ENCODE data around the gene CPEB4.

CPEB4 gene

GRCh38 chr5:173885475-173886010 is 2.6 kb upstream of the CPEB4 start:
- peak; percentile 72 to 83 for DNase-seq

GRCh38 chr5:173886150-173886549 is 2.0 kb upstream of the CPEB4 start:
- no peak for DNase-seq

GRCh38 chr5:173888473-173889131 is 453 bp downstream of the CPEB4 start:
- DNase-seq, result peak; percentile 39 to 63

DNA sequence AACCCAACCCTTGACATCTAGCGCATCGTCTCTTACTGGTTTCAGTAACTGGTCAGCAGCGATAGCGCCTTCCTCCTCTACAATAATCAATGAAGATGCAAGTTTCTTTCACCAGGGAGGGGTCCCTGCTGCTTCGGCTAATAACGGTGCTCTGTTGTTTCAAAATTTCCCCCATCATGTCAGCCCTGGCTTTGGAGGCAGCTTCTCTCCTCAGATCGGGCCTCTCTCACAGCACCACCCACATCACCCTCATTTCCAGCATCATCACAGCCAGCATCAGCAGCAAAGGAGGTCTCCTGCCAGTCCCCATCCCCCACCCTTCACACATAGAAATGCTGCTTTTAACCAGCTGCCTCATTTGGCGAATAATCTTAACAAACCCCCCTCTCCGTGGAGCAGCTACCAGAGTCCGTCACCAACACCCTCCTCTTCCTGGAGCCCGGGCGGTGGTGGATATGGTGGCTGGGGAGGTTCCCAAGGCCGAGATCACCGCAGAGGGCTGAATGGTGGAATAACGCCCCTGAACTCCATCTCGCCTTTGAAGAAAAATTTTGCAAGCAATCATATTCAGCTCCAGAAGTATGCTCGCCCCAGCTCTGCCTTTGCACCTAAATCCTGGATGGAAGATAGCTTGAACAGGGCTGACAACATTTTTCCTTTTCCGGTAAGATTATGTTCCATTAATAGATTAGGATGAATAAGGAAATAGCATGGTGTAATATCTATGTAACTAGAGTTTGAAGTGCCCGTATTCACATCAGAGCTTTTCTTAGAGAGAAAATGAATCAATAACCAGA is 2.2 kb downstream of the CPEB4 start:
- no peak for DNase-seq

DNA sequence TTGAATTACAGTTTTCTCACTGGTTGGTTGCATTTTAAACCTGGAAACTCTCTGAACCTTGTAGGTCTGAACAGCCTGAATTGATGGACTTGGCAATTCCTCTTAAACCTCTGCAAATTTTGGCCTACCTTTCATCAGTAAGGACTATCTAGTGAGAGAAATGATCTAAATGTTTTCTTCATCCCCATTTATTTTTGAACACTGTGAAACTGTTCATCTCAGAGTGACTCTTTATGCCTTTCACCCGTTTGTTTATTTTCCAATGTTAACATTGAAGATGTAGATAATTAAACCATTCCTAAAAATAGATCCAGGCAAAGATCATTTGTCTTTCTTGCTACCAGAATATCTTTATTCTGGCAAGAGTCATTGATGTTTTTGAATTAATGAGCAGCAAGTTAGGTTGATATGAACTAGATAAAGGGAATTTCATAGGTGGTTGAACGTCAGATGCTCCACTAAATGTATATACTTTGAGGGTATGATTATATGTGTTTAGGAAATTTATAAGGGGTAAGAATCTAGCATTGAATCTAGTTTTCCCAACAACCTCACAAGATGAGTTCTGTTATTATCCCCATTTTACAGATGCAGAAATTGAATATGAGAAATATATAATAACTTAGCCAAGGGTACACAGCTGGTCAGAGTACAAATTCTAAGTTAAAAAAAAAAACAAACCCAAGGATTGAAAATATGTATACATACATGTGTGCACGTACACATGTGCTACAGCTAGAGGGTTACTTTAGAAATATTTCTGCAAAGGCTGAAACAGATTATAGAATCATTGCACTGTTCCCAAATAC is 3.4 kb downstream of the CPEB4 start:
- no peak for DNase-seq

- DNase-seq, result no peak
These were observed 5.0 kb downstream of the CPEB4 start for GRCh38 chr5:173893192-173893561.

DNA sequence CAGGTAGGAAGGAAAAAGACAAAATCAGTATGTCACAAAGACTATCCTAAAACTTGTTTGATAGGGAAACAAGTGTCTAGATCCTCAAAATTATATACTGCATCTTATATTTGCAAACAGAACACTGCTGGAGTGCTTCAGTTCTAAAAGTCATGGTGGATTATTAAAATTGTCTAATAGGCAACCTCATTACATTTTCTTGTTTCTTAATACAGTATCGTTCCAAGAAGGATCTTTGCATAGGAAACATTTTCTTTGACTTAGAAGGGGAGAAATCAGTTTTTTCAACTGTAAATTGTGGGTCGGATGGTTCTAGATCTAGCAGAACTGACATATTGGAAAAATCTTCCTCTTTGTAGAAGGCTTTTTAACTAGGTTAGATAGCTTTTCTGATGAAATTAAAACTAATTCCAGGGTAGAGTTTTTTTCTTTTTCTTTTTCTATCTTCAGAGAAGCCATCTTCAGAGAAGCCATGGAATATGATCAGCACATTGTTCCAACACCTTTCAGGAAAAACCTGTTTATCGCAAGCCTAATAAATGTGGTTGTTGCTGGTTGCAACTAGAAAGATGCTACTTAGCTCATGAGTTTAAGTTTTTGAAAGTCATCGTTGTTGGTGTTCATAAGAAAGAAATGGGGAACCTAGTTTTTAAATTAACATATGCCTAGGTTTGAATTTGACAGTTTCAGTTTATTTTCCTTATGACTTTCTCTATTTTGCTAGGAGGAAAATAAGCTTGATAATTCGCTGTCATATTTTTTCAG is 7.4 kb downstream of the CPEB4 start:
- peak in 1 of 2 donors; percentile 48 for DNase-seq

DNA sequence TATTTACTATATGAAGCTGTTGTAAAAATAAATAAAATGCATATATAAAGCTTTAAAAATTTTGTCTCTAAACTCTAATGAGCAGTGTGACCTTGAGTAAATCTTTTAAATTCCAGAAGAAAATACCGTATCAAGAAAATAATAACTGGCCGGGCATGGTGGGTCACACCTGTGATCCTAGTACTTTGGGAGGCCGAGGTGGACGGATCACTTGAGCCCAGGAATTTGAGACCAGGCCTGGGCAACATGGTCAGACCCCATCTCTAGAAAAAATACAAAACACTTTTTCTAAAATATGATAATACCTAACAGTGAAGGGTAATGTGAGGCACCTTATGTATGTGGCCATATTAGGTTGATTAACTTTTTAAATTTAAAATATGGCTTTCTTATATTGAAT is 8.5 kb downstream of the CPEB4 start:
- no peak for DNase-seq

DNA sequence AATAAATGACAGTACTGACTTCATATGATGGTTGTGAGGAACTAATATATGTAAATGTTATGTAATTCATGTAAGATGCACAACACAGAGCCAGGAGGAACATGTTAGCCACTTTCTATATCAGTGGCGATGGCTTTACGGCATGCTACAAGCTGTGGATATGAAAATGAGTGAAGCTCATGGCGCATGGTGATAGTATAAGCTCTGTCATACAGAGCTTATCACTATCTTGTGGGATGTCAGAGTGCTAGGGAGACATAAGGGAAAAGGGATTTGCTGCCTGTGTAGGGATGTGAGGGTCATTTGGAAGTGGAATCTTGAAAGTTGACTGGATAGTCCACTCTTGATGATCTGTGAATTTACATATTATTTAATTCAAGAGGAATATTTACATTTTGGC is 13.6 kb downstream of the CPEB4 start:
- no peak for DNase-seq

DNA sequence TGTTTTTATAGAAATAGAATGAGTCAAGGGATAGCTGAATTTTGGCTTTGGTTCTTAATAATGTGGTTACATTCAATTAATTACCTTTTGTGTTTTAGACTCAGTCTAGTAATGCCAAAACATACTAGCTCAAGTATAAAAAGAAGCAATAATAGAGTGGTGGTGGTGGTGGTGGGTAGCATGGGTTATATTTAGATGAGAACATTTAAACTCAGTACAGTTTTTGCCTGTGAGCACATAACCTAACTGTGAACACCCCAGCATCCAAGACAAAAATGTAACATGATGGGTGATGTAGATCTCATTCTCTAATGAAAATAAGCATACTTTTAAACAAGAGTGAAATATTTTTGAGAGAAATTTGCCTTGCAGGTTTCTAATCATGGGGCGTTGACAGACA is 14.2 kb downstream of the CPEB4 start:
- no peak for DNase-seq

GRCh38 chr5:173902743-173903142 is 14.6 kb downstream of the CPEB4 start:
- DNase-seq, result no peak

GRCh38 chr5:173903396-173904140 is 15.4 kb downstream of the CPEB4 start:
- DNase-seq, result no peak

GRCh38 chr5:173904151-173904550 is 16.0 kb downstream of the CPEB4 start:
- no peak for DNase-seq

DNA sequence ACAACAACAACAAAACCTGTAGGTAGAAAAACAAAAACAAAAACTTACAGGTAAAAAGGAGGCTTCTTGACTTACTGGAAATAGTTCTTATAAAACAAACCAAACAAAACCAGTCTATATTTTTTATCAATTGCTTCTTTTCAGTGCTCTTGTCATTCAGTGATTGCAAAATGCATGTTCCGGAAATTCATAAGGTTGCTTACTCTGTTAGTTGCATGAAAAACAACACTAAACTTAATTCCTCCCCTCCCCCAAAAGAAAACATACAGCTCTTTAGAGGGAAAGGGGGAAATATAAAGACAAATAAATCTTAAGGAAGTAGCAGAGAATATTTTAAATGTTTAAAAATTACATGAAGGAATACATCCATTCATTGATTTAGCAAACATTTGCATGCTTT is 19.1 kb downstream of the CPEB4 start:
- peak in 1 of 2 donors; percentile 2 for DNase-seq

DNA sequence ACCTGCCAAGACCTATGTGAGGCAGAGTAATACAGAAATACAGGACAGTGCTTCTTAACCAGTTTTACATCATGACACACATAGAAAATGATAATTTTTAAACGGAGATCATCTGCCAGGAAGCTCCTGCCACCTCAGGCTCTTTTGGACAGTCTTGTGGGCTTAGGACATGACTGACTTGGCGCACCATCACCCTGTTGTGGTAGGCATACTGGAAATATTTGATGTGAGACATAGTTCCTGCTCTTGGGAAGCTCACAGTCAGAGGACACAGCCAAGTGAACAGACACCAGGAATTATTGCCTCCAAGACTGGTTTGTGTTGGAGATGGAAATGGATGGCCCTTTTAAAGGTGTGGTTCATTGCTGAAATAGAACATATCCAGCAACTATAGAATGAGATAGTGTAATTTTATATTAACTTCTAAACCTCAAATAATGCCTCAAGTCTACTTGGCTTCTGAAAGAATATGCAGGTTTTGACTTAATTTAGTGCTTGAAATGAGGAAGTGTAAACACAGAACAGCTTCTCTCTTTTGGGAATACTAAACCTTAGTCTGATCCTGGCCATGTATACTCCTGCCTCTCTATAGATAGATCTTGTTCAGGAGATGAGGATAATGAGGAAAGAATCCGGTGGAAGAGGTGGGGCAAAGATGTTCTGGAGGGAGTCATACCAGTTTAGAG is 19.7 kb downstream of the CPEB4 start:
- no peak for DNase-seq

- DNase-seq, result peak; percentile 27 to 58
These were observed 21.1 kb downstream of the CPEB4 start for GRCh38 chr5:173909199-173909598.

GRCh38 chr5:173910215-173910614 is 22.1 kb downstream of the CPEB4 start:
- DNase-seq, result no peak

- no peak for DNase-seq
These were observed 23.5 kb downstream of the CPEB4 start for GRCh38 chr5:173911623-173912022.

GRCh38 chr5:173913686-173914321 is 25.7 kb downstream of the CPEB4 start:
- peak; percentile 61 to 84 for DNase-seq

- no peak for DNase-seq
These were observed 27.3 kb downstream of the CPEB4 start for GRCh38 chr5:173915310-173916014.
